GM21737 (cell line): ENCODE results near the gene KRABD2.
"Not testable (repeated sequence)": the region's sequence is repeated elsewhere in the genome, so short reads cannot be mapped to it uniquely, and the experiment has no call there.

ENCODE experiments used
- ATAC-seq: cut with Tn5 transposase; IDR thresholded peaks from one replicate; pipeline ENCODE4 v1.9.1; 2021; ENCODE audit warnings: mild to moderate bottlenecking, moderate library complexity; ENCODE audit not compliant: unreplicated experiment

The KRABD2 gene

GRCh38 chr17:8392674-8393469, 16.4 kb upstream of the KRABD2 start:
- no peak for ATAC-seq

- ATAC-seq = no peak
Observed at GRCh38 chr17:8392274-8392673, 15.8 kb upstream of the KRABD2 start.

GRCh38 chr17:8391711-8392110, 15.2 kb upstream of the KRABD2 start:
- ATAC-seq = no peak

GRCh38 chr17:8387914-8388651, 11.6 kb upstream of the KRABD2 start:
- ATAC-seq = no peak

- ATAC-seq = no peak
Observed at GRCh38 chr17:8386841-8387240, 10.3 kb upstream of the KRABD2 start.

GRCh38 chr17:8384801-8385378, 8.4 kb upstream of the KRABD2 start:
- ATAC-seq = no peak

- peak; percentile 87 for ATAC-seq
Observed at GRCh38 chr17:8383143-8383822, 6.8 kb upstream of the KRABD2 start, which contains the start of gene RPL26. TSS of gene RPL26 (minus strand) at chr17:8383193. CDS start at chr17:8382310, 883 bp downstream.

GRCh38 chr17:8382880-8383142, 6.3 kb upstream of the KRABD2 start:
- ATAC-seq = no peak

GRCh38 chr17:8382052-8382879, 5.8 kb upstream of the KRABD2 start:
- no peak for ATAC-seq

GRCh38 chr17:8380049-8380448, 3.5 kb upstream of the KRABD2 start:
- no peak for ATAC-seq

- ATAC-seq = not testable (repeated sequence)
Observed at GRCh38 chr17:8378117-8378516, 1.6 kb upstream of the KRABD2 start.

GRCh38 chr17:8377422-8377821, 918 bp upstream of the KRABD2 start:
- ATAC-seq = no peak

GRCh38 chr17:8375738-8376259, 705 bp downstream of the KRABD2 start:
- no peak for ATAC-seq

- ATAC-seq = not testable (repeated sequence)
Observed at GRCh38 chr17:8373856-8374255, 2.6 kb downstream of the KRABD2 start.

GRCh38 chr17:8372422-8372821, 4.1 kb downstream of the KRABD2 start:
- no peak for ATAC-seq

- ATAC-seq = no peak
Observed at GRCh38 chr17:8371786-8372185, 4.7 kb downstream of the KRABD2 start.

GRCh38 chr17:8369944-8370343, 6.6 kb downstream of the KRABD2 start:
- no peak for ATAC-seq

- ATAC-seq = no peak
Observed at GRCh38 chr17:8368193-8368592, 8.3 kb downstream of the KRABD2 start.

- no peak for ATAC-seq
Observed at GRCh38 chr17:8366231-8366630, 10.3 kb downstream of the KRABD2 start.

GRCh38 chr17:8365143-8365542, 11.4 kb downstream of the KRABD2 start:
- ATAC-seq = no peak
